ENCODE measurements around the gene EPHB2. TPM values are rescaled to one million over a fixed set of nuclear protein-coding genes. Genes with fewer than 3 reads are reported as not detected.

Gene EPHB2
- total and polyA plus RNA-seq, 2 of the 8 experiments (the other 6 are each of a cell fraction or from before 2014, with no cell fraction given): 15.8 to 17.2 TPM

DNA sequence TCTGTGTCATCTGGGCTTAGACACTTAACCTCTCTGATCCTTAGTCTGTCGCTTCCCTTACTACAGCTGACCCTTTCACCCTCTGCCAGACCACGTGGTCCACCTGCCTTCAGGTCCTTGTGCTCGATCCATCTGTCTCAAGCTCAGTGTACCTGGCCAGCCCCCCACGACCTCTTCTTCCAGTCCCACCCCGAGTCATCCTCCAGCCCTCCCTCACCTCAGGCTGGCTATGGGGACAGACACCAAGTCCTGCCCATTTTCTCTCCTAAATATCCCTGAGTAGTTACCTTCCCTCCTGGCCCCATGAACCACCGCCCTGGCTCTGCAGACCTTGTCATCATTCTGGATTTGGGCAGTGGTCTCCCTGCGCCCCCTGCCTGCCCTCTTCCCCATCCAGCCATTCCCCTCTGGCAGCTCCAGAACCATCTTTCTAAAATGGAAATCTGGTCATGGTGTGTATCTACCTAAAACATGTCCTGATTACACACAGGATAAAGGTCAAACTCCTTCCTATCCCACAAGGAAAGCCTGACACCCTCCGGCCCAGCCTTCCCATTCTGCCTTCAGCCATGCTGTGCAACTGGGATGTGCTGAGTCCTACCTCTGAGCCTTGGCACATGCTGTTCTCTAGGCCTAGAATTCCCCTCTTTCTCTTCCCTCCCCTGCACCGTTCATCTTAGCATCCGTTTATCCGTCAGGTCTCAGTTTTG is 107.6 kb downstream of the EPHB2 start:
- FAIRE-seq (no peak), DNase-seq (ENCODE audit: low read depth in 1 of 2, low spot score in 2 of 2) (no peak)
- Histone ChIP-seq H3K56ac (replicated peaks; ENCODE audit: insufficient read length, low read depth, low read length) (no peak overlapping the region), H4K20me1 (replicated peaks in 1 of 2; ENCODE audit: control insufficient read depth in 1 of 2, insufficient read depth in 2 of 2, low read length in 2 of 2) (no peaks in the 10 kb centered on the region), H2BK20ac (ENCODE audit: low read length) (no peak overlapping the region), H3K36me3 (ENCODE audit: control insufficient read depth in 2 of 4, insufficient read depth in 4 of 4, low read length in 3 of 4) (no peaks in the 10 kb centered on the region), H4K91ac (replicated peaks; ENCODE audit: insufficient read length, low read length) (no peak overlapping the region), H2BK12ac (ENCODE audit: low read depth, low read length) (no peak overlapping the region), H3K4me3 (ENCODE audit: extremely low read depth in 1 of 4, insufficient read depth in 2 of 4, low read depth in 3 of 4, low read length in 4 of 4) (no peak overlapping the region), H4K8ac (ENCODE audit: extremely low read depth, insufficient read depth, low read length) (no peak overlapping the region), H3K79me1 (ENCODE audit: low read depth, low read length) (peaks cover 2% of the 10 kb centered on the region; the same call in 1 of the 2 replicates), H3K9ac (replicated peaks in 1 of 4; ENCODE audit: extremely low read depth in 1 of 4, low read depth in 3 of 4, low read length in 3 of 4) (no peak overlapping the region), H3K23ac (ENCODE audit: insufficient read length) (no peak overlapping the region), H3K14ac (ENCODE audit: insufficient read length) (no peak overlapping the region), H2AFZ (ENCODE audit: low read length) (no peak overlapping the region), H2BK120ac (replicated peaks; ENCODE audit: low read depth, low read length) (no peak overlapping the region), H2BK15ac (ENCODE audit: low read length) (no peak overlapping the region), H3K4ac (replicated peaks; ENCODE audit: insufficient read length, low read depth, low read length) (no peak overlapping the region), H3K23me2 (ENCODE audit: low read depth, low read length) (no peaks in the 10 kb centered on the region; the same call in 1 of the 2 replicates), H3K18ac (ENCODE audit: extremely low read depth, low read length) (no peak overlapping the region), H4K5ac (ENCODE audit: insufficient read length, low read depth, low read length) (no peak overlapping the region), H3K27ac (ENCODE audit: low read depth, low read length) (no peak overlapping the region), H3K9me3 (ENCODE audit: insufficient read depth in 2 of 2, low read depth in 1 of 2, low read length in 1 of 2) (no peaks in the 10 kb centered on the region), H3K27me3 (replicated peaks in 1 of 4; ENCODE audit: control insufficient read depth in 3 of 4, extremely low read depth in 1 of 4, insufficient read depth in 3 of 4, low read length in 3 of 4) (no peaks in the 10 kb centered on the region), H3K4me1 (replicated peaks in 1 of 4; ENCODE audit: control insufficient read depth in 3 of 4, insufficient read depth in 4 of 4, low read length in 3 of 4) (no peaks in the 10 kb centered on the region), H3K4me2 (ENCODE audit: insufficient read depth in 1 of 2, low read depth in 2 of 2, low read length in 2 of 2) (no peak overlapping the region), H2BK5ac (ENCODE audit: low read depth, low read length) (peak overlapping the region; percentile 73; the same call in 1 of the 2 replicates), H2AK5ac (ENCODE audit: low read depth, low read length) (no peak overlapping the region), H3K79me2 (ENCODE audit: control insufficient read depth in 1 of 2, insufficient read depth in 2 of 2, low read length in 2 of 2) (no peaks in the 10 kb centered on the region)
- TF ChIP-seq RAD21 (IDR thresholded peaks at IDR 0.05 in 1 of 2, conservative IDR thresholded peaks at IDR 0.05 in 1 of 2; ENCODE audit: low read depth in 2 of 2, low read length in 2 of 2) (peak; percentile 34 to 53), CTCF (IDR thresholded peaks at IDR 0.05; ENCODE audit: control extremely low read depth in 1 of 3, insufficient read depth in 1 of 3, low read depth in 1 of 3, low read length in 3 of 3) (peak in 2 of 3 experiments; percentile 12 to 28; a peak in 2 of 4 replicates), HDAC6 (IDR thresholded peaks at IDR 0.05; ENCODE audit: low read depth, low read length) (no peak), ASH2L (IDR thresholded peaks at IDR 0.05; ENCODE audit: low read length) (no peak)
- 85% methylated on average over 11 of the region's 11 CpGs; no CpG with 5 or more reads in 1 of the 2 experiments for WGBS, 2 experiments (ENCODE audit: extremely low coverage in 1 of 2, insufficient coverage in 1 of 2, insufficient read length in 1 of 2, insufficient replicate concordance in 2 of 2, low coverage in 1 of 2, low lambda C conversion rate in 2 of 2, missing lambda C conversion rate in 1 of 2)
- ChIA-PET POLR2A (ENCODE audit: partially characterized antibody) (interaction anchor here (1.4 kb wide), 1 partner anchor 8 kb away, joined by 7 read pairs; no protein-coding TSS in a partner anchor), CTCF (ENCODE audit: partially characterized antibody) (interaction anchor here (0.6 to 3.7 kb wide), 18 partner anchors 10 to 114 kb away, joined by 3 to 18 read pairs (median 4); no protein-coding TSS in a partner anchor)
